Gastrocnemius medialis (tissue), 4 donors: ENCODE measurements around the gene NVL.

ENCODE experiments used
- POLR2A ChIP-seq, 2 donors: fragments of 450-650 bp; IDR thresholded peaks; one replicate each; pipeline ENCODE4 v1.6.1; 2017; ENCODE audit warnings: antibody characterized with exemption in 2 of 2, mild to moderate bottlenecking in 2 of 2, moderate library complexity in 2 of 2
- TF ChIP-seq, protein P1 (sequence below), 5 experiments: fragments of 450-650 bp in 3 of 5; fragments of 200-600 bp in 2 of 5; sonication (generic) in 2 of 5; IDR thresholded peaks in 4 of 5; conservative IDR thresholded peaks in 1 of 5; 1 replicate in 4 of 5; 2 replicates in 1 of 5; pipeline ENCODE4 v1.5.1; 2016 to 2019; ENCODE audit warnings: antibody characterized with exemption in 5 of 5, mild to moderate bottlenecking in 3 of 5, moderate library complexity in 3 of 5

DNA sequence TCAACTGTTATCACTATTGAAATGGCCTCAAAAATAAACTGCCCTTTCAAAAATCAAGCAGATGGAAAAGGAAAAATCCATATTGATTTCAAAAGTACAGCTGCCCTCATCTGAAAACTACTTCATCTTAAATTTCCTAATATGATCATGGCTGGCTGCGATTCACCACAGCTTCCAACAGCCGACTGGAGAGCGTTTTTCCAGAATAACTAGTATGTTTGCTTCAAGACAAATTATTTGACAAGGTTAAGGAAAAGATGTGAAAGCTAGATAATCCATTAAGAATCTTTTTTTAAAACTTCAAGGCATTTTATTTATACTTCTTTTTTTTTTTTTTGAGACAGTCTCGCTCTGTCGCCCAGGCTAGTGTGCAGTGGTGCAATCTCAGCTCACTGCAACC, 151.1 kb downstream of the NVL start:
- TF ChIP-seq POLR2A (IDR thresholded peaks at IDR 0.05), result no peak
- TF ChIP-seq, protein P1, sequence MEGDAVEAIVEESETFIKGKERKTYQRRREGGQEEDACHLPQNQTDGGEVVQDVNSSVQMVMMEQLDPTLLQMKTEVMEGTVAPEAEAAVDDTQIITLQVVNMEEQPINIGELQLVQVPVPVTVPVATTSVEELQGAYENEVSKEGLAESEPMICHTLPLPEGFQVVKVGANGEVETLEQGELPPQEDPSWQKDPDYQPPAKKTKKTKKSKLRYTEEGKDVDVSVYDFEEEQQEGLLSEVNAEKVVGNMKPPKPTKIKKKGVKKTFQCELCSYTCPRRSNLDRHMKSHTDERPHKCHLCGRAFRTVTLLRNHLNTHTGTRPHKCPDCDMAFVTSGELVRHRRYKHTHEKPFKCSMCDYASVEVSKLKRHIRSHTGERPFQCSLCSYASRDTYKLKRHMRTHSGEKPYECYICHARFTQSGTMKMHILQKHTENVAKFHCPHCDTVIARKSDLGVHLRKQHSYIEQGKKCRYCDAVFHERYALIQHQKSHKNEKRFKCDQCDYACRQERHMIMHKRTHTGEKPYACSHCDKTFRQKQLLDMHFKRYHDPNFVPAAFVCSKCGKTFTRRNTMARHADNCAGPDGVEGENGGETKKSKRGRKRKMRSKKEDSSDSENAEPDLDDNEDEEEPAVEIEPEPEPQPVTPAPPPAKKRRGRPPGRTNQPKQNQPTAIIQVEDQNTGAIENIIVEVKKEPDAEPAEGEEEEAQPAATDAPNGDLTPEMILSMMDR (IDR thresholded peaks at IDR 0.05 in 4 of 5, conservative IDR thresholded peaks at IDR 0.05 in 1 of 5), result no peak
